K562 (cell line): Measurements from ENCODE around the gene SCYL1. TPM values are rescaled to one million over a fixed set of nuclear protein-coding genes. Genes with fewer than 3 reads are reported as not detected.

Experiments used
- CBX2 ChIP-seq: fragments of 200-600 bp; sonication (generic); IDR thresholded peaks from one replicate; pipeline ENCODE4 v1.6.1; 2012; ENCODE audit warnings: mild to moderate bottlenecking, low read length, inconsistent platforms; ENCODE audit not compliant: insufficient read depth, poor library complexity, severe bottlenecking
- EP300 ChIP-seq: IDR thresholded peaks from 2 replicates; pipeline ENCODE4 v1.6.1; 2012; ENCODE audit warnings: low read length, improper control_type of control experiment
- GABPB2 ChIP-seq: fragments of 250-450 bp; sonication (Bioruptor Pico); conservative IDR thresholded peaks from 2 replicates; pipeline ENCODE4 v1.5.1; 2021; ENCODE audit warnings: mild to moderate bottlenecking
- HDGF ChIP-seq: fragments of 450-650 bp; IDR thresholded peaks from 2 replicates; pipeline ENCODE4 v1.6.1; 2016
- KLF1 ChIP-seq: fragments of 450-650 bp; IDR thresholded peaks from 2 replicates; pipeline ENCODE4 v1.6.1; 2016; ENCODE audit warnings: missing genetic modification characterization, missing compliant biosample characterization
- NRF1 ChIP-seq, 2 experiments: fragments of 450-650 bp; IDR thresholded peaks in 1 of 2; conservative IDR thresholded peaks in 1 of 2; 2 replicates each; pipeline ENCODE4 v1.6.1; 2014; ENCODE audit warnings: mild to moderate bottlenecking in 2 of 2
- NUFIP1 ChIP-seq: fragments of 450-650 bp; IDR thresholded peaks from 2 replicates; pipeline ENCODE4 v1.6.1; 2018; ENCODE audit not compliant: partially characterized antibody
- OTX1 ChIP-seq: fragments of 450-650 bp; formaldehyde crosslinking; IDR thresholded peaks from 2 replicates; pipeline ENCODE4 v1.4.0; 2022; ENCODE audit warnings: mild to moderate bottlenecking
- PHB ChIP-seq: fragments of 250-450 bp; sonication (Bioruptor Pico); IDR thresholded peaks from 2 replicates; pipeline ENCODE4 v1.5.0; 2021
- RBM25 ChIP-seq: fragments of 200-400 bp; formaldehyde crosslinking; IDR thresholded peaks from 2 replicates; pipeline ENCODE4 v1.6.1; 2018; ENCODE audit warnings: low read length, low read depth, moderate library complexity; ENCODE audit not compliant: severe bottlenecking
- SMAD3 ChIP-seq: fragments of 450-650 bp; formaldehyde crosslinking; conservative IDR thresholded peaks from 2 replicates; pipeline ENCODE4 v1.4.0; 2020; ENCODE audit warnings: mild to moderate bottlenecking
- SREBF2 ChIP-seq: sonication (generic); formaldehyde crosslinking; IDR thresholded peaks from 2 replicates; pipeline ENCODE4 v1.4.0; 2020; ENCODE audit warnings: mild to moderate bottlenecking, missing genetic modification reagents
- ZNF253 ChIP-seq: fragments of 250-450 bp; sonication (Bioruptor Pico); conservative IDR thresholded peaks from 2 replicates; pipeline ENCODE4 v1.6.1; 2021; ENCODE audit warnings: mild to moderate bottlenecking
- ZNF507 ChIP-seq: conservative IDR thresholded peaks from 2 replicates; pipeline ENCODE4 v1.6.1; 2017; ENCODE audit warnings: missing genetic modification characterization, missing compliant biosample characterization
- ZNF766 ChIP-seq: fragments of 200-800 bp; sonication (Bioruptor generic); conservative IDR thresholded peaks from 2 replicates; pipeline ENCODE4 v1.6.1; 2016; ENCODE audit warnings: missing genetic modification characterization, missing compliant biosample characterization
- polyA plus RNA-seq, 8 experiments: library from polyadenylated mRNA; depleted of rRNA in 4 of 8; stranded (reverse) in 5 of 8; unstranded in 3 of 8; fragments of >200 nt; fragmentation: Nextera tagmentation in 2 of 8; fragmentation: Illumina TruSeq in 1 of 8; extraction: Ambion mirVana in 2 of 8; extraction: Trizol in 1 of 8; gene quantifications; 2 replicates each; pipeline versions ENCODE4 v1.2.1 to v1.2.3, GENCODE V29; 2011 to 2014; ENCODE audit warnings: inconsistent platforms in 1 of 8, missing spikeins in 1 of 8
- total RNA-seq, 7 experiments: library from RNA; depleted of rRNA in 6 of 7; stranded (reverse); fragments of >200 nt in 6 of 7; fragmentation: Illumina TruSeq in 2 of 7; extraction: Trizol in 2 of 7; gene quantifications; 2 replicates each; pipeline versions ENCODE4 v1.2.1 to v1.2.3, GENCODE V29; 2011 to 2021; ENCODE audit warnings: low replicate concordance in 1 of 7
- TF ChIP-seq, protein P1 (sequence below): fragments of 450-650 bp; IDR thresholded peaks from 2 replicates; pipeline ENCODE4 v1.6.1; 2017; ENCODE audit warnings: antibody characterized with exemption
- TF ChIP-seq, protein P2 (sequence below): fragments of 450-650 bp; formaldehyde crosslinking; IDR thresholded peaks from 2 replicates; pipeline ENCODE4 v1.4.0; 2022; ENCODE audit warnings: missing genetic modification characterization
- TF ChIP-seq, protein P3 (sequence below): fragments of 450-650 bp; IDR thresholded peaks from 2 replicates; pipeline ENCODE4 v1.6.1; 2016; ENCODE audit warnings: low read depth, mild to moderate bottlenecking, moderate library complexity
- TF ChIP-seq, protein P4 (sequence below): fragments of 250-450 bp; sonication (Bioruptor Pico); IDR thresholded peaks from 2 replicates; pipeline ENCODE4 v1.4.0; 2020; ENCODE audit warnings: mild to moderate bottlenecking, moderate library complexity, borderline replicate concordance
- TF ChIP-seq, protein P5 (sequence below): sonication (generic); formaldehyde crosslinking; IDR thresholded peaks from 2 replicates; pipeline ENCODE4 v1.8.1; 2022; ENCODE audit warnings: missing genetic modification reagents

SCYL1 gene
- total and polyA plus RNA-seq, 9 of the 15 experiments (the other 6 are each of a cell fraction or from before 2014, with no cell fraction given): 1.9 to 145 (median 57.6) TPM

DNA sequence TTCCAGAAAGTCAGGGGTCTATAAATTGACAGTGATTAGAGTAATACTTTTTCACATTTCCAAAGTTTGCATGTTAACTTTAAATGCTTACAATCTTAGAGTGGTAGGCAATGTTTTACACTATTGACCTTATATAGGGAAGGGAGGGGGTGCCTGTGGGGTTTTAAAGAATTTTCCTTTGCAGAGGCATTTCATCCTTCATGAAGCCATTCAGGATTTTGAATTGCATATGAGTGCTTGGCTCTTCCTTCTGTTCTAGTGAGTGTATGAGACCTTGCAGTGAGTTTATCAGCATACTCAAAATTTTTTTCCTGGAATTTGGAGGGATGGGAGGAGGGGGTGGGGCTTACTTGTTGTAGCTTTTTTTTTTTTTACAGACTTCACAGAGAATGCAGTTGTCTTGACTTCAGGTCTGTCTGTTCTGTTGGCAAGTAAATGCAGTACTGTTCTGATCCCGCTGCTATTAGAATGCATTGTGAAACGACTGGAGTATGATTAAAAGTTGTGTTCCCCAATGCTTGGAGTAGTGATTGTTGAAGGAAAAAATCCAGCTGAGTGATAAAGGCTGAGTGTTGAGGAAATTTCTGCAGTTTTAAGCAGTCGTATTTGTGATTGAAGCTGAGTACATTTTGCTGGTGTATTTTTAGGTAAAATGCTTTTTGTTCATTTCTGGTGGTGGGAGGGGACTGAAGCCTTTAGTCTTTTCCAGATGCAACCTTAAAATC, 20.8 kb upstream of the SCYL1 start (continued):
- TF ChIP-seq, protein P1, sequence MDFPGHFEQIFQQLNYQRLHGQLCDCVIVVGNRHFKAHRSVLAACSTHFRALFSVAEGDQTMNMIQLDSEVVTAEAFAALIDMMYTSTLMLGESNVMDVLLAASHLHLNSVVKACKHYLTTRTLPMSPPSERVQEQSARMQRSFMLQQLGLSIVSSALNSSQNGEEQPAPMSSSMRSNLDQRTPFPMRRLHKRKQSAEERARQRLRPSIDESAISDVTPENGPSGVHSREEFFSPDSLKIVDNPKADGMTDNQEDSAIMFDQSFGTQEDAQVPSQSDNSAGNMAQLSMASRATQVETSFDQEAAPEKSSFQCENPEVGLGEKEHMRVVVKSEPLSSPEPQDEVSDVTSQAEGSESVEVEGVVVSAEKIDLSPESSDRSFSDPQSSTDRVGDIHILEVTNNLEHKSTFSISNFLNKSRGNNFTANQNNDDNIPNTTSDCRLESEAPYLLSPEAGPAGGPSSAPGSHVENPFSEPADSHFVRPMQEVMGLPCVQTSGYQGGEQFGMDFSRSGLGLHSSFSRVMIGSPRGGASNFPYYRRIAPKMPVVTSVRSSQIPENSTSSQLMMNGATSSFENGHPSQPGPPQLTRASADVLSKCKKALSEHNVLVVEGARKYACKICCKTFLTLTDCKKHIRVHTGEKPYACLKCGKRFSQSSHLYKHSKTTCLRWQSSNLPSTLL: no peak
- TF ChIP-seq GABPB2 (CRISPR knock-in tag) (peak; percentile 88), SREBF2 (CRISPR knock-in tag) (no peak), ZNF253 (CRISPR knock-in tag) (peak; percentile 90), RBM25 (no peak), KLF1 (tag) (no peak), OTX1 (CRISPR knock-in tag) (peak; percentile 89), HDGF (no peak), CBX2 (no peak), NRF1 (conservative IDR thresholded peaks at IDR 0.05 in 1 of 2, IDR thresholded peaks at IDR 0.05 in 1 of 2) (no peak), EP300 (no peak), ZNF766 (CRISPR knock-in tag) (no peak), SMAD3 (CRISPR knock-in tag) (peak; percentile 84), NUFIP1 (no peak), PHB (CRISPR knock-in tag) (peak; percentile 94), ZNF507 (no peak)
- TF ChIP-seq, protein P2, sequence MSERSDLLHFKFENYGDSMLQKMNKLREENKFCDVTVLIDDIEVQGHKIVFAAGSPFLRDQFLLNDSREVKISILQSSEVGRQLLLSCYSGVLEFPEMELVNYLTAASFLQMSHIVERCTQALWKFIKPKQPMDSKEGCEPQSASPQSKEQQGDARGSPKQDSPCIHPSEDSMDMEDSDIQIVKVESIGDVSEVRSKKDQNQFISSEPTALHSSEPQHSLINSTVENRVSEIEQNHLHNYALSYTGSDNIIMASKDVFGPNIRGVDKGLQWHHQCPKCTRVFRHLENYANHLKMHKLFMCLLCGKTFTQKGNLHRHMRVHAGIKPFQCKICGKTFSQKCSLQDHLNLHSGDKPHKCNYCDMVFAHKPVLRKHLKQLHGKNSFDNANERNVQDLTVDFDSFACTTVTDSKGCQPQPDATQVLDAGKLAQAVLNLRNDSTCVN: peak; percentile 40
- TF ChIP-seq, protein P3, sequence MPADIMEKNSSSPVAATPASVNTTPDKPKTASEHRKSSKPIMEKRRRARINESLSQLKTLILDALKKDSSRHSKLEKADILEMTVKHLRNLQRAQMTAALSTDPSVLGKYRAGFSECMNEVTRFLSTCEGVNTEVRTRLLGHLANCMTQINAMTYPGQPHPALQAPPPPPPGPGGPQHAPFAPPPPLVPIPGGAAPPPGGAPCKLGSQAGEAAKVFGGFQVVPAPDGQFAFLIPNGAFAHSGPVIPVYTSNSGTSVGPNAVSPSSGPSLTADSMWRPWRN: no peak
- TF ChIP-seq, protein P4, sequence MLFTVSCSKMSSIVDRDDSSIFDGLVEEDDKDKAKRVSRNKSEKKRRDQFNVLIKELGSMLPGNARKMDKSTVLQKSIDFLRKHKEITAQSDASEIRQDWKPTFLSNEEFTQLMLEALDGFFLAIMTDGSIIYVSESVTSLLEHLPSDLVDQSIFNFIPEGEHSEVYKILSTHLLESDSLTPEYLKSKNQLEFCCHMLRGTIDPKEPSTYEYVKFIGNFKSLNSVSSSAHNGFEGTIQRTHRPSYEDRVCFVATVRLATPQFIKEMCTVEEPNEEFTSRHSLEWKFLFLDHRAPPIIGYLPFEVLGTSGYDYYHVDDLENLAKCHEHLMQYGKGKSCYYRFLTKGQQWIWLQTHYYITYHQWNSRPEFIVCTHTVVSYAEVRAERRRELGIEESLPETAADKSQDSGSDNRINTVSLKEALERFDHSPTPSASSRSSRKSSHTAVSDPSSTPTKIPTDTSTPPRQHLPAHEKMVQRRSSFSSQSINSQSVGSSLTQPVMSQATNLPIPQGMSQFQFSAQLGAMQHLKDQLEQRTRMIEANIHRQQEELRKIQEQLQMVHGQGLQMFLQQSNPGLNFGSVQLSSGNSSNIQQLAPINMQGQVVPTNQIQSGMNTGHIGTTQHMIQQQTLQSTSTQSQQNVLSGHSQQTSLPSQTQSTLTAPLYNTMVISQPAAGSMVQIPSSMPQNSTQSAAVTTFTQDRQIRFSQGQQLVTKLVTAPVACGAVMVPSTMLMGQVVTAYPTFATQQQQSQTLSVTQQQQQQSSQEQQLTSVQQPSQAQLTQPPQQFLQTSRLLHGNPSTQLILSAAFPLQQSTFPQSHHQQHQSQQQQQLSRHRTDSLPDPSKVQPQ (CRISPR knock-in tag): no peak
- TF ChIP-seq, protein P5, sequence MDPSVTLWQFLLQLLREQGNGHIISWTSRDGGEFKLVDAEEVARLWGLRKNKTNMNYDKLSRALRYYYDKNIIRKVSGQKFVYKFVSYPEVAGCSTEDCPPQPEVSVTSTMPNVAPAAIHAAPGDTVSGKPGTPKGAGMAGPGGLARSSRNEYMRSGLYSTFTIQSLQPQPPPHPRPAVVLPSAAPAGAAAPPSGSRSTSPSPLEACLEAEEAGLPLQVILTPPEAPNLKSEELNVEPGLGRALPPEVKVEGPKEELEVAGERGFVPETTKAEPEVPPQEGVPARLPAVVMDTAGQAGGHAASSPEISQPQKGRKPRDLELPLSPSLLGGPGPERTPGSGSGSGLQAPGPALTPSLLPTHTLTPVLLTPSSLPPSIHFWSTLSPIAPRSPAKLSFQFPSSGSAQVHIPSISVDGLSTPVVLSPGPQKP (CRISPR knock-in tag): no peak
